SK-N-SH (cell line): ENCODE measurements around the gene CABP1. TPM values are rescaled to one million over a fixed set of nuclear protein-coding genes. Genes with fewer than 3 reads are reported as not detected.
"Not testable (repeated sequence)": the region's sequence is repeated elsewhere in the genome, so short reads cannot be mapped to it uniquely, and the experiment has no call there.

Experiments used
- CTCF ChIA-PET: fragments of 300-600, 350-600 bp; formaldehyde crosslinking; extraction: SDS; loops from one replicate; lab custom pipeline; 2021; lab: Yijun Ruan, JAX
- POLR2A ChIA-PET: fragments of 350-600 bp; sonication (Branson Sonifier 250); formaldehyde crosslinking; extraction: SDS; loops from one replicate; lab custom pipeline; 2020; ENCODE audit warnings: antibody characterized with exemption, inconsistent platforms; lab: Yijun Ruan, JAX
- DNase-seq: peaks from one replicate; pipeline ENCODE4 v3.0.0; 2012
- H2AFZ ChIP-seq: fragments of 200-600 bp; sonication (generic); 2 replicates; pipeline ENCODE4 v1.8.1; 2016; ENCODE audit warnings: antibody characterized with exemption, mild to moderate bottlenecking, low read depth
- H3F3A ChIP-seq: fragments of 200-600 bp; sonication (generic); replicated peaks from 2 replicates; pipeline ENCODE3; 2016; ENCODE audit warnings: antibody characterized with exemption, mild to moderate bottlenecking; ENCODE audit not compliant: insufficient read depth
- H3K27ac ChIP-seq, 2 experiments: fragments of 200-500 bp in 1 of 2; fragments of 200-600 bp in 1 of 2; sonication (Bioruptor generic) in 1 of 2; sonication (generic), shearing (Covaris generic) in 1 of 2; 2 replicates each; pipeline versions ENCODE4 v1.5.1 to v1.6.1; 2014 to 2016; ENCODE audit warnings: low read depth in 2 of 2, inconsistent platforms in 1 of 2, low read length in 1 of 2, mild to moderate bottlenecking in 1 of 2, mixed read lengths in 1 of 2
- H3K27me3 ChIP-seq: fragments of 200-600 bp; sonication (generic), shearing (Covaris generic); 2 replicates; pipeline ENCODE4 v1.6.1; 2016; ENCODE audit warnings: mixed run types; ENCODE audit not compliant: insufficient read depth
- H3K36me3 ChIP-seq, 2 experiments: fragments of 200-500 bp in 1 of 2; fragments of 200-600 bp in 1 of 2; sonication (Bioruptor generic) in 1 of 2; sonication (generic) in 1 of 2; replicated peaks in 1 of 2; 2 replicates each; pipeline versions ENCODE3 to v1.5.1; 2014 to 2016; ENCODE audit warnings: low read length in 1 of 2, mild to moderate bottlenecking in 1 of 2; ENCODE audit not compliant: insufficient read depth in 2 of 2, control insufficient read depth in 1 of 2
- H3K4me1 ChIP-seq, 2 experiments: fragments of 200-500 bp in 1 of 2; fragments of 200-600 bp in 1 of 2; sonication (Bioruptor generic) in 1 of 2; sonication (generic), shearing (Covaris generic) in 1 of 2; 2 replicates each; pipeline versions ENCODE4 v1.5.1 to v1.6.1; 2014 to 2016; ENCODE audit warnings: low read depth in 1 of 2, low read length in 1 of 2, mixed run types in 1 of 2; ENCODE audit not compliant: insufficient read depth in 2 of 2, control insufficient read depth in 1 of 2
- H3K4me2 ChIP-seq: fragments of 200-600 bp; sonication (generic), shearing (Covaris generic); 2 replicates; pipeline ENCODE4 v1.6.1; 2017; ENCODE audit warnings: mixed run types
- H3K4me3 ChIP-seq, 2 experiments: fragments of 200-500 bp in 1 of 2; fragments of 200-600 bp in 1 of 2; sonication (Bioruptor generic) in 1 of 2; sonication (generic), shearing (Covaris generic) in 1 of 2; 2 replicates each; pipeline versions ENCODE4 v1.5.1 to v1.8.1; 2014 to 2016; ENCODE audit warnings: low read depth in 2 of 2, inconsistent platforms in 1 of 2, low read length in 1 of 2, mild to moderate bottlenecking in 1 of 2, mixed read lengths in 1 of 2, moderate library complexity in 1 of 2
- H3K79me2 ChIP-seq: fragments of 200-600 bp; sonication (generic); 2 replicates; pipeline ENCODE4 v1.8.1; 2017; ENCODE audit warnings: mild to moderate bottlenecking; ENCODE audit not compliant: insufficient read depth
- H3K9ac ChIP-seq: fragments of 200-600 bp; sonication (generic); 2 replicates; pipeline ENCODE4 v1.6.1; 2017; ENCODE audit warnings: mixed run types
- H3K9me2 ChIP-seq: fragments of 200-600 bp; sonication (generic); 2 replicates; pipeline ENCODE4 v1.6.1; 2017; ENCODE audit warnings: mixed run types
- H3K9me3 ChIP-seq: fragments of 200-600 bp; sonication (generic); 2 replicates; pipeline ENCODE4 v1.6.1; 2017; ENCODE audit warnings: mixed run types, mild to moderate bottlenecking, moderate library complexity
- H4K20me1 ChIP-seq: fragments of 200-600 bp; sonication (generic); 2 replicates; pipeline ENCODE4 v1.6.1; 2017; ENCODE audit warnings: mild to moderate bottlenecking, mixed run types; ENCODE audit not compliant: insufficient read depth
- CHD2 ChIP-seq: fragments of 150-350 bp; IDR thresholded peaks from 2 replicates; pipeline ENCODE4 v1.6.1; 2018; ENCODE audit warnings: low read length; ENCODE audit not compliant: partially characterized antibody
- ELF1 ChIP-seq: IDR thresholded peaks from 2 replicates; pipeline ENCODE4 v1.4.0; 2012
- EP300 ChIP-seq, 2 experiments: IDR thresholded peaks; 2 replicates each; pipeline versions ENCODE4 v1.4.0 to v1.6.1; 2012; ENCODE audit warnings: borderline replicate concordance in 1 of 2, low read depth in 1 of 2, low read length in 1 of 2
- FOSL2 ChIP-seq: IDR thresholded peaks from 2 replicates; pipeline ENCODE4 v1.4.0; 2012; ENCODE audit warnings: low read depth, mild to moderate bottlenecking, moderate library complexity, borderline replicate concordance
- GABPA ChIP-seq: IDR thresholded peaks from 2 replicates; pipeline ENCODE4 v1.4.0; 2012; ENCODE audit warnings: low read depth, mild to moderate bottlenecking
- MAX ChIP-seq: IDR thresholded peaks from 2 replicates; pipeline ENCODE4 v1.4.0; 2012; ENCODE audit warnings: low read depth
- MXI1 ChIP-seq: IDR thresholded peaks from 2 replicates; pipeline ENCODE4 v1.6.1; 2012; ENCODE audit warnings: mild to moderate bottlenecking, low read depth, low read length, improper control_type of control experiment
- POLR2AphosphoS5 ChIP-seq: IDR thresholded peaks from 2 replicates; pipeline ENCODE4 v1.6.1; 2012; ENCODE audit warnings: low read depth, low read length
- RCOR1 ChIP-seq: fragments of 150-350 bp; IDR thresholded peaks from 2 replicates; pipeline ENCODE4 v1.6.1; 2017; ENCODE audit warnings: antibody characterized with exemption, low read length
- REST ChIP-seq: IDR thresholded peaks from 2 replicates; pipeline ENCODE4 v1.6.1; 2012; ENCODE audit warnings: mild to moderate bottlenecking, low read depth, low read length, moderate library complexity
- RXRA ChIP-seq: IDR thresholded peaks from 2 replicates; pipeline ENCODE4 v1.4.0; 2012; ENCODE audit warnings: low read depth, mild to moderate bottlenecking, borderline replicate concordance
- SMC3 ChIP-seq: IDR thresholded peaks from 2 replicates; pipeline ENCODE4 v1.6.1; 2012; ENCODE audit warnings: low read depth, low read length, improper control_type of control experiment
- TAF1 ChIP-seq: IDR thresholded peaks from 2 replicates; pipeline ENCODE4 v1.6.1; 2012; ENCODE audit warnings: low read depth, mild to moderate bottlenecking, low read length, moderate library complexity, borderline replicate concordance
- TEAD4 ChIP-seq: IDR thresholded peaks from 2 replicates; pipeline ENCODE4 v1.4.0; 2012; ENCODE audit warnings: mild to moderate bottlenecking, borderline replicate concordance; ENCODE audit not compliant: insufficient read depth
- USF1 ChIP-seq: IDR thresholded peaks from 2 replicates; pipeline ENCODE4 v1.4.0; 2012; ENCODE audit warnings: low read depth, borderline replicate concordance
- USF2 ChIP-seq: fragments of 150-350 bp; IDR thresholded peaks from 2 replicates; pipeline ENCODE4 v1.6.1; 2017; ENCODE audit warnings: antibody characterized with exemption, low read length, low read depth, borderline replicate concordance
- YY1 ChIP-seq: IDR thresholded peaks from 2 replicates; pipeline ENCODE4 v1.4.0; 2012; ENCODE audit warnings: low read depth, mild to moderate bottlenecking
- WGBS: methylation state at CpG from one replicate; pipeline ENCODE4 v1.1.6; 2017; ENCODE audit warnings: low lambda C conversion rate; 5-methylcytosine and 5-hydroxymethylcytosine counted together
- polyA plus RNA-seq, 3 experiments: library from polyadenylated mRNA; depleted of rRNA; stranded (reverse); fragments of >200 nt; gene quantifications; 2 replicates each; pipeline ENCODE4 v1.2.3, GENCODE V29; 2012

Gene CABP1
- polyA plus RNA-seq, 1 of the 3 experiments (the other 2 are of a cell fraction): 0.08 TPM

- no peak overlapping the region for H3K4me2 ChIP-seq
- no peak overlapping the region for H3K27ac ChIP-seq
- DNase-seq: no peak
- no peaks in the 10 kb centered on the region for H4K20me1 ChIP-seq
- H3K4me3 ChIP-seq: no peak overlapping the region
- H3K27me3 ChIP-seq: peaks cover 16% of the 10 kb centered on the region; the same call in 1 of the 2 replicates
- H3K9me3 ChIP-seq: no peaks in the 10 kb centered on the region
- ChIA-PET POLR2A (no interaction called here), CTCF (interaction anchor here (1.2 kb wide), 1 partner anchor 15 kb away, joined by 4 read pairs; no protein-coding TSS in a partner anchor)
- no peak overlapping the region for H2AFZ ChIP-seq
- H3K36me3 ChIP-seq: no peaks in the 10 kb centered on the region
- no peaks in the 10 kb centered on the region for H3F3A ChIP-seq
- H3K4me1 ChIP-seq: no peaks in the 10 kb centered on the region
- TF ChIP-seq USF1 (no peak), TAF1 (no peak), USF2 (no peak), MXI1 (no peak), FOSL2 (no peak), EP300 (IDR thresholded peaks at IDR 0.05; ENCODE audit: borderline replicate concordance in 1 of 2, low read depth in 1 of 2, low read length in 1 of 2) (no peak), MAX (no peak), SMC3 (no peak), RXRA (no peak), CHD2 (no peak), POLR2AphosphoS5 (no peak), REST (no peak), GABPA (no peak), TEAD4 (no peak), RCOR1 (no peak), YY1 (no peak), ELF1 (no peak)
- TF ChIP-seq, all 33 proteins: peak for 0
- H3K79me2 ChIP-seq: no peaks in the 10 kb centered on the region
- no peak overlapping the region for H3K9ac ChIP-seq
- H3K9me2 ChIP-seq: no peaks in the 10 kb centered on the region
These were observed 25.6 kb upstream of the CABP1 start for GRCh38 chr12:120614848-120615247.

- POLR2A ChIA-PET, H3K79me2 ChIP-seq, DNase-seq, H3K4me2 ChIP-seq, H3K9me3 ChIP-seq, H3K4me1 ChIP-seq, H4K20me1 ChIP-seq, H3K9me2 ChIP-seq, H3K27ac ChIP-seq, H3K4me3 ChIP-seq, H3F3A ChIP-seq, CTCF ChIA-PET, H3K9ac ChIP-seq, H3K36me3 ChIP-seq, H2AFZ ChIP-seq: not testable (repeated sequence)
- WGBS: 25% methylated on average over 3 of the region's 3 CpGs
- peaks cover 16% of the 10 kb centered on the region; the same call in 1 of the 2 replicates for H3K27me3 ChIP-seq
These were observed 23.2 kb upstream of the CABP1 start for GRCh38 chr12:120617193-120617592.

- POLR2A ChIA-PET, H2AFZ ChIP-seq, H3K4me2 ChIP-seq, H3K36me3 ChIP-seq, H3K9me2 ChIP-seq, H3K4me3 ChIP-seq, CTCF ChIA-PET, H3K4me1 ChIP-seq, DNase-seq, H3F3A ChIP-seq, H4K20me1 ChIP-seq, H3K27ac ChIP-seq, H3K9ac ChIP-seq, H3K9me3 ChIP-seq, H3K79me2 ChIP-seq: not testable (repeated sequence)
- WGBS: 81% methylated on average over 4 of the region's 4 CpGs
- peaks cover 16% of the 10 kb centered on the region; the same call in 1 of the 2 replicates for H3K27me3 ChIP-seq
These were observed 22.7 kb upstream of the CABP1 start for GRCh38 chr12:120617767-120618166.
